ENCODE results near the gene SPOCK1. TPM values are rescaled to one million over a fixed set of nuclear protein-coding genes. Genes with fewer than 3 reads are reported as not detected.

Gene SPOCK1
- total RNA-seq, 4 donors from 2014 or later, result 46.5 to 52.7 (median 51.4) TPM

GRCh38 chr5:137061382-137061781 is 437.7 kb downstream of the SPOCK1 start:
- 33 to 75% methylated on average over 2 to 4 of the region's 4 CpGs for WGBS, 2 donors (ENCODE audit: low coverage in 1 of 2)
- no peaks in the 10 kb centered on the region for H3K4me1 ChIP-seq
- H3K9me3 ChIP-seq, result no peaks in the 10 kb centered on the region
- H3K27ac ChIP-seq, result no peak overlapping the region
- TF ChIP-seq CTCF (IDR thresholded peaks at IDR 0.05), result no peak
- no peak for TF ChIP-seq POLR2A (IDR thresholded peaks at IDR 0.05)
- no peak for TF ChIP-seq POLR2AphosphoS5 (IDR thresholded peaks at IDR 0.05)
- no peak for TF ChIP-seq EP300 (IDR thresholded peaks at IDR 0.05)
- H3K27me3 ChIP-seq, result no peaks in the 10 kb centered on the region
- H3K36me3 ChIP-seq, result no peaks in the 10 kb centered on the region
- no peak overlapping the region for H3K4me3 ChIP-seq
- no peak for ATAC-seq

GRCh38 chr5:137058089-137058488 is 441.0 kb downstream of the SPOCK1 start:
- 77 to 79% methylated on average over 4 of the region's 4 CpGs for WGBS, 2 donors (ENCODE audit: low coverage in 1 of 2)
- TF ChIP-seq POLR2A (IDR thresholded peaks at IDR 0.05), result no peak
- TF ChIP-seq POLR2AphosphoS5 (IDR thresholded peaks at IDR 0.05), result no peak
- TF ChIP-seq EP300 (IDR thresholded peaks at IDR 0.05), result no peak
- TF ChIP-seq CTCF (IDR thresholded peaks at IDR 0.05), result no peak
- Histone ChIP-seq H3K9me3 (no peaks in the 10 kb centered on the region), H3K27me3 (peaks cover 5% of the 10 kb centered on the region), H3K4me1 (no peaks in the 10 kb centered on the region), H3K27ac (no peak overlapping the region), H3K4me3 (no peak overlapping the region), H3K36me3 (no peaks in the 10 kb centered on the region)
- ATAC-seq, result no peak

GRCh38 chr5:137056676-137057075 is 442.4 kb downstream of the SPOCK1 start:
- Histone ChIP-seq H3K27ac (no peak overlapping the region), H3K9me3 (no peaks in the 10 kb centered on the region), H3K4me3 (no peak overlapping the region), H3K4me1 (no peaks in the 10 kb centered on the region), H3K27me3 (peaks cover 5% of the 10 kb centered on the region), H3K36me3 (no peaks in the 10 kb centered on the region)
- TF ChIP-seq EP300 (IDR thresholded peaks at IDR 0.05) (no peak), CTCF (IDR thresholded peaks at IDR 0.05) (no peak), POLR2AphosphoS5 (IDR thresholded peaks at IDR 0.05) (no peak), POLR2A (IDR thresholded peaks at IDR 0.05) (no peak)
- 94% methylated on average over 2 of the region's 2 CpGs; no CpG with 5 or more reads in 1 of the 2 donors for WGBS, 2 donors (ENCODE audit: low coverage in 1 of 2)
- ATAC-seq, result no peak

GRCh38 chr5:137055271-137055872 is 443.8 kb downstream of the SPOCK1 start:
- no peak for ATAC-seq
- WGBS, 2 donors (ENCODE audit: low coverage in 1 of 2), result 86 to 88% methylated on average over 2 of the region's 2 CpGs
- H3K36me3 ChIP-seq, result no peaks in the 10 kb centered on the region
- no peaks in the 10 kb centered on the region for H3K4me1 ChIP-seq
- TF ChIP-seq EP300 (IDR thresholded peaks at IDR 0.05), result no peak
- no peaks in the 10 kb centered on the region for H3K9me3 ChIP-seq
- H3K27me3 ChIP-seq, result peaks cover 5% of the 10 kb centered on the region
- no peak overlapping the region for H3K27ac ChIP-seq
- H3K4me3 ChIP-seq, result no peak overlapping the region

GRCh38 chr5:137054792-137055191 is 444.3 kb downstream of the SPOCK1 start:
- Histone ChIP-seq H3K27ac (no peak overlapping the region), H3K36me3 (no peaks in the 10 kb centered on the region), H3K4me1 (no peaks in the 10 kb centered on the region), H3K27me3 (peaks cover 5% of the 10 kb centered on the region), H3K9me3 (no peaks in the 10 kb centered on the region), H3K4me3 (no peak overlapping the region)
- TF ChIP-seq POLR2AphosphoS5 (IDR thresholded peaks at IDR 0.05), result no peak
- no peak for TF ChIP-seq CTCF (IDR thresholded peaks at IDR 0.05)
- no peak for TF ChIP-seq POLR2A (IDR thresholded peaks at IDR 0.05)
- no peak for TF ChIP-seq EP300 (IDR thresholded peaks at IDR 0.05)
- WGBS, 2 donors (ENCODE audit: low coverage in 1 of 2), result 70 to 71% methylated on average over 3 of the region's 3 CpGs
- ATAC-seq, result no peak
